Lung (tissue), 12 donors: ENCODE results near the gene HINT1. TPM values are rescaled to one million over a fixed set of nuclear protein-coding genes. Genes with fewer than 3 reads are reported as not detected.

ENCODE experiments used
- ATAC-seq: fragments of 200-7000 bp; cut with Tn5 transposase; one replicate; pipeline ENCODE4 v1.9.1; 2020; ENCODE audit warnings: moderate number of reproducible peaks; ENCODE audit not compliant: insufficient read depth, low FRiP score
- DNase-seq, 3 donors: peaks; one replicate each; pipeline ENCODE4 v3.0.0-alpha.2; 2013 to 2017
- H3K27ac ChIP-seq, 2 donors: one replicate each; pipeline ENCODE4 v1.5.1; 2013; ENCODE audit warnings: mild to moderate bottlenecking in 2 of 2, moderate library complexity in 2 of 2, control low read depth in 1 of 2, inconsistent platforms in 1 of 2, low read depth in 1 of 2, low read length in 1 of 2
- H3K27me3 ChIP-seq, 3 donors: one replicate each; pipeline ENCODE4 v1.5.1; 2013; ENCODE audit warnings: low read length in 2 of 3; ENCODE audit not compliant: control insufficient read depth in 3 of 3, insufficient read depth in 3 of 3
- H3K36me3 ChIP-seq, 4 donors: one replicate each; pipeline ENCODE4 v1.5.1; 2013; ENCODE audit warnings: low read length in 4 of 4, mild to moderate bottlenecking in 1 of 4, moderate library complexity in 1 of 4; ENCODE audit not compliant: control insufficient read depth in 4 of 4, insufficient read depth in 4 of 4
- H3K4me1 ChIP-seq, 5 donors: one replicate each; pipeline ENCODE4 v1.5.1; 2013; ENCODE audit warnings: low read length in 5 of 5, mild to moderate bottlenecking in 2 of 5, moderate library complexity in 1 of 5; ENCODE audit not compliant: control insufficient read depth in 5 of 5, insufficient read depth in 5 of 5
- H3K4me3 ChIP-seq: one replicate; pipeline ENCODE4 v1.5.1; 2013; ENCODE audit warnings: mild to moderate bottlenecking, control low read depth, moderate library complexity
- H3K9ac ChIP-seq, 2 donors: one replicate each; pipeline ENCODE4 v1.5.1; 2013; ENCODE audit warnings: low read length in 2 of 2, control low read depth in 1 of 2; ENCODE audit not compliant: insufficient read depth in 1 of 2
- H3K9me3 ChIP-seq, 4 donors: one replicate each; pipeline ENCODE4 v1.5.1; 2013; ENCODE audit warnings: low read length in 3 of 4, mild to moderate bottlenecking in 1 of 4, moderate library complexity in 1 of 4; ENCODE audit not compliant: control insufficient read depth in 4 of 4, insufficient read depth in 3 of 4
- WGBS, 2 donors: extraction: QIAGEN DNeasy Blood & Tissue Kit; methylation state at CpG; one replicate each; pipeline ENCODE4 v1.1.7; 2013; 5-methylcytosine and 5-hydroxymethylcytosine counted together
- polyA plus RNA-seq, 2 donors: library from polyadenylated mRNA; stranded (reverse); fragments of 200-250 nt; gene quantifications; one replicate each; pipeline ENCODE4 v1.2.1, GENCODE V29; 2013
- total RNA-seq, 2 donors: library from RNA; depleted of rRNA in 1 of 2; stranded (reverse); fragments of >200 nt in 1 of 2; gene quantifications; one replicate each; pipeline ENCODE4 v1.2.1, GENCODE V29; 2014 to 2021
- TF ChIP-seq, protein P1 (sequence below): IDR thresholded peaks from 2 replicates; pipeline ENCODE4 v1.5.1; 2012; ENCODE audit warnings: mild to moderate bottlenecking; ENCODE audit errors: control extremely low read depth, extremely low read depth
- donor health status: control.
- donor health status: control.
- donor health status: Bipolar disorder and iron deficiency.
- donor health status: healthy.
- donor health status: DM: yes; HTN: yes; CAD: no.

The HINT1 gene
- total and polyA plus RNA-seq, 4 donors: 125 to 259 (median 182) TPM

GRCh38 chr5:131170540-131171275 is 5.7 kb upstream of the HINT1 start, which contains the start of gene LYRM7:
LYRM7 (plus strand) TSS chr5:131170944; CDS start chr5:131171021, 77 bp downstream.
- DNase-seq: peak; percentile 98 to 100 (median 100)
- 0% methylated on average over 42 of the region's 42 CpGs for WGBS, 2 donors
- peak within 1 kb of the TSS; percentile 44 to 89 for H3K27ac ChIP-seq
- peak within 1 kb of the TSS; percentile 43 to 91 for H3K9ac ChIP-seq
- H3K4me3 ChIP-seq: peak within 1 kb of the TSS; percentile 48
- H3K4me1 ChIP-seq: peaks cover 0 to 15% (median 2%) of the 10 kb centered on the region in 5 donors
- H3K36me3 ChIP-seq: no peaks in the 10 kb centered on the region
- no peaks in the 10 kb centered on the region for H3K9me3 ChIP-seq
- ATAC-seq: peak; percentile 99
- H3K27me3 ChIP-seq: no peaks in the 10 kb centered on the region
- TF ChIP-seq, protein P1, sequence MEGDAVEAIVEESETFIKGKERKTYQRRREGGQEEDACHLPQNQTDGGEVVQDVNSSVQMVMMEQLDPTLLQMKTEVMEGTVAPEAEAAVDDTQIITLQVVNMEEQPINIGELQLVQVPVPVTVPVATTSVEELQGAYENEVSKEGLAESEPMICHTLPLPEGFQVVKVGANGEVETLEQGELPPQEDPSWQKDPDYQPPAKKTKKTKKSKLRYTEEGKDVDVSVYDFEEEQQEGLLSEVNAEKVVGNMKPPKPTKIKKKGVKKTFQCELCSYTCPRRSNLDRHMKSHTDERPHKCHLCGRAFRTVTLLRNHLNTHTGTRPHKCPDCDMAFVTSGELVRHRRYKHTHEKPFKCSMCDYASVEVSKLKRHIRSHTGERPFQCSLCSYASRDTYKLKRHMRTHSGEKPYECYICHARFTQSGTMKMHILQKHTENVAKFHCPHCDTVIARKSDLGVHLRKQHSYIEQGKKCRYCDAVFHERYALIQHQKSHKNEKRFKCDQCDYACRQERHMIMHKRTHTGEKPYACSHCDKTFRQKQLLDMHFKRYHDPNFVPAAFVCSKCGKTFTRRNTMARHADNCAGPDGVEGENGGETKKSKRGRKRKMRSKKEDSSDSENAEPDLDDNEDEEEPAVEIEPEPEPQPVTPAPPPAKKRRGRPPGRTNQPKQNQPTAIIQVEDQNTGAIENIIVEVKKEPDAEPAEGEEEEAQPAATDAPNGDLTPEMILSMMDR: no peak

DNA sequence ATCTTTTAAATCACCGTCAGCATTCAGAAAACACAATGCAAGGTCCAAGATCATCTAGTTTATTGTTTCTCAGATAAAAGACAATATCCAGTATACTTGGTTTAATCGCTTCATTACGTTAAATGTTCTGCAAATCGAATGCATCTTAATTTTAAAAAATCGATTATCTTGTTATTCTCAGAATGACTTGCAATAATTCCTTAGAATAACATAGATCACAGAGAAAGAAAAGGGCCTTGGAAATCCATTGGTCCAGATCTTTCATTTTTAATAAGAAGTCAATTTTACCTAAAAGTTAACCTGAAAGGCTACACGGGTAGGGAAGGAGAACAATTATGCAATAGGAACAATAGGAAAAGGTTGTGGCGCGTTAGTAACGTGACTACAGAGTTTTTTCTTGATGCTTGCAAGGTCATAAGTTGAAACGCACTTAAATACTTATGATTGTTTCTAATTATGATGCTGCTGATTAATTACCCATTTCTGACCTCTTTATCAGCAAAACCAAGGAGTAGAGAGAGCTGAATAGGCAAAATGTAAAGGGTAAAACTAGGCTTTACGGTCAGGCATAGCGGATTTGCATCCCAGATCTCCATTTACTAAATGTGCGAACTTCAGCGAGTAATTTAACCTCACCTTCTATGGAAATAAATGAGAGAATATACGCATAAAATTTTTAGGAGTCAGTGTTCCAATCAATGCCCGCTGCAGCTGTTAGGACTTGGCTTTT is 4.9 kb upstream of the HINT1 start:
- Histone ChIP-seq H3K27me3 (no peaks in the 10 kb centered on the region), H3K27ac (peak overlapping the region in 1 of 2 donors; percentile 72), H3K9ac (peak overlapping the region; percentile 43 to 65), H3K9me3 (no peaks in the 10 kb centered on the region), H3K36me3 (no peaks in the 10 kb centered on the region), H3K4me1 (peaks cover 0 to 21% (median 2%) of the 10 kb centered on the region in 5 donors), H3K4me3 (peak overlapping the region; percentile 32)
- WGBS, 2 donors: 31 to 36% methylated on average over 16 of the region's 16 CpGs
- DNase-seq: peak in 1 of 3 donors; percentile 33
- TF ChIP-seq, protein P1: no peak
- no peak for ATAC-seq

DNA sequence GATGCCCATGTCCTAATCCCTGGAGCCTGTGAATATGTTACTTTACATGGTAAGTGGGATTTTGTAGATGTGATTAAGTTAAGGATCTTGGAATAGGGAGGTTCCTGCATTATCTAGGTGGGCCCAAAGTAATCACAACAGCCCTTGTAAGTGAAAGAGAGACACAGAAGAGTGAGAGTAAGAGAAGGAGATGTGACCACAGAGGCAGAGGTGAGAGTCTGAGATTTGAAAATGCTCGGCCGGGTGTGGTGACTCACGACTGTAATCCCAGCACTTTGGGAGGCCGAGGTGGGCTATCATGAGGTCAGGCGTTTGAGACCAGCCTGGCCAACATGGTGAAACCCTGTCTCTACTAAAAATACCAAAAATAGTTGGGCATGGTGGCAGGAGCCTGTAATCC is 2.6 kb upstream of the HINT1 start:
- Histone ChIP-seq H3K9me3 (no peaks in the 10 kb centered on the region), H3K36me3 (no peaks in the 10 kb centered on the region), H3K4me3 (no peak overlapping the region), H3K9ac (no peak overlapping the region), H3K4me1 (peaks cover 0 to 34% (median 2%) of the 10 kb centered on the region in 5 donors), H3K27ac (no peak overlapping the region), H3K27me3 (no peaks in the 10 kb centered on the region)
- WGBS, 2 donors: 94 to 96% methylated on average over 5 of the region's 5 CpGs
- TF ChIP-seq, protein P1: no peak
- no peak for DNase-seq
- no peak for ATAC-seq
